HUES64 (cell line): ENCODE data around the gene PREX1.
"Not testable (repeated sequence)": the region's sequence is repeated elsewhere in the genome, so short reads cannot be mapped to it uniquely, and the experiment has no call there.

Source experiments
- H3K27ac ChIP-seq: 2 replicates; pipeline ENCODE4 v1.7.0; 2013; ENCODE audit warnings: low read depth, low read length, inconsistent platforms
- H3K27me3 ChIP-seq: 2 replicates; pipeline ENCODE4 v1.6.1; 2013; ENCODE audit warnings: mild to moderate bottlenecking, low read length; ENCODE audit not compliant: insufficient read depth
- H3K36me3 ChIP-seq: 2 replicates; pipeline ENCODE4 v1.6.1; 2013; ENCODE audit warnings: mild to moderate bottlenecking, low read length; ENCODE audit not compliant: insufficient read depth
- H3K4me1 ChIP-seq: 2 replicates; pipeline ENCODE4 v1.6.1; 2013; ENCODE audit warnings: mild to moderate bottlenecking, low read length, moderate library complexity; ENCODE audit not compliant: insufficient read depth
- H3K4me3 ChIP-seq: 2 replicates; pipeline ENCODE4 v1.5.1; 2013; ENCODE audit warnings: mild to moderate bottlenecking, low read length, moderate library complexity
- H3K9ac ChIP-seq: 2 replicates; pipeline ENCODE4 v1.6.1; 2013; ENCODE audit warnings: mild to moderate bottlenecking, low read depth, low read length
- H3K9me3 ChIP-seq: 2 replicates; pipeline ENCODE4 v1.6.1; 2013; ENCODE audit warnings: low read depth, low read length; ENCODE audit not compliant: insufficient read depth
- WGBS: fragments of 150-250, 120-280 bp; methylation state at CpG from one replicate; pipeline ENCODE4 v1.1.7; 2013; ENCODE audit warnings: missing lambda C conversion rate; 5-methylcytosine and 5-hydroxymethylcytosine counted together

The PREX1 gene

GRCh38 chr20:48603819-48604405 is 223.9 kb downstream of the PREX1 start:
- H3K4me1 ChIP-seq: peaks cover 4% of the 10 kb centered on the region
- no peaks in the 10 kb centered on the region for H3K9me3 ChIP-seq
- no peaks in the 10 kb centered on the region for H3K27me3 ChIP-seq
- H3K27ac ChIP-seq: no peak overlapping the region
- H3K36me3 ChIP-seq: no peaks in the 10 kb centered on the region
- 92% methylated on average over 11 of the region's 11 CpGs for WGBS
- H3K4me3 ChIP-seq: no peak overlapping the region
- no peak overlapping the region for H3K9ac ChIP-seq

DNA sequence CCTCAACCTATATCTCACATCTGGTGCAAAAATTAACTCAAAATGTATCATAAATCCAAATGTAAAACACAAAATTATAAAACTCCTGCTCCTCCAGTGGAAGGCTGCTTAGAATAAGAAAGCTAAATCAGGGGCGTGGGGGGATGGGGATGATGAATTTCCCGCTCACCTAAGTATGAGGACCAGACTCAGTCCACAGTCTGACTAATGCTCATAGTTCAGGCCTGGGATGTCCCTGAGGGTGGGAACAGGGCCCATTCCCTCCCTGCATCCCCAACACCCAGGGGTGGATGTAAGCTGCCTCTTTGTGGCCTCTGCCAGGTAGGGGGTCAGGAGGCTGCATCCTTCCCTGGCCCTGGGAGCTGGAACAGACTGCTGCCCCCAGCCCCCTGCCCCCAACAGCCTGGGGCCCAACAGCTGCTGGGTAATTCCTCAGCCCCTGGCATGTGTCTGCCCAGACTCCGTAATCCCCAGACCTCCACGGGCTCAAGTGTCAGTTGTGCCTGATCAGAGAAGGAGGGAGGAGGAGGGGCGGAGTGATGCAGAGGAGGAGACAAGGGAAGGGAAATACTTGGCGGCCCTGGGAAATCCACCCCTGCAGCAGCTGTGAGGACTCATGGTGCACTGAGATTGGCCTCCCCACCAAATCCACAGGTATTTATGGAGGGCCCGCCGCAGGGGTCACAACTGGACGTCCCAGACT is 224.5 kb downstream of the PREX1 start:
- Histone ChIP-seq H3K36me3 (no peaks in the 10 kb centered on the region), H3K9ac (no peak overlapping the region), H3K27me3 (no peaks in the 10 kb centered on the region), H3K4me1 (peaks cover 2% of the 10 kb centered on the region), H3K4me3 (no peak overlapping the region), H3K27ac (no peak overlapping the region), H3K9me3 (no peaks in the 10 kb centered on the region)
- 71% methylated on average over 9 of the region's 9 CpGs for WGBS

GRCh38 chr20:48601798-48602197 is 226.0 kb downstream of the PREX1 start:
- Histone ChIP-seq H3K27me3 (no peaks in the 10 kb centered on the region), H3K4me3 (no peak overlapping the region), H3K27ac (no peak overlapping the region), H3K36me3 (no peaks in the 10 kb centered on the region), H3K4me1 (no peaks in the 10 kb centered on the region), H3K9me3 (no peaks in the 10 kb centered on the region), H3K9ac (no peak overlapping the region)
- 92% methylated on average over 5 of the region's 5 CpGs for WGBS

- no peaks in the 10 kb centered on the region for H3K36me3 ChIP-seq
- no peak overlapping the region for H3K27ac ChIP-seq
- no peak overlapping the region for H3K9ac ChIP-seq
- H3K9me3 ChIP-seq: no peaks in the 10 kb centered on the region
- H3K4me3 ChIP-seq: no peak overlapping the region
- WGBS: 93% methylated on average over 10 of the region's 10 CpGs
- no peaks in the 10 kb centered on the region for H3K4me1 ChIP-seq
- H3K27me3 ChIP-seq: no peaks in the 10 kb centered on the region
Observed at GRCh38 chr20:48600470-48600945, 227.3 kb downstream of the PREX1 start.

GRCh38 chr20:48599748-48600469 is 227.9 kb downstream of the PREX1 start:
- 92% methylated on average over 11 of the region's 11 CpGs for WGBS
- H3K9me3 ChIP-seq: no peaks in the 10 kb centered on the region
- H3K36me3 ChIP-seq: no peaks in the 10 kb centered on the region
- H3K9ac ChIP-seq: no peak overlapping the region
- H3K4me1 ChIP-seq: no peaks in the 10 kb centered on the region
- no peaks in the 10 kb centered on the region for H3K27me3 ChIP-seq
- H3K27ac ChIP-seq: no peak overlapping the region
- no peak overlapping the region for H3K4me3 ChIP-seq

- H3K9me3 ChIP-seq: no peaks in the 10 kb centered on the region
- no peak overlapping the region for H3K9ac ChIP-seq
- H3K27ac ChIP-seq: no peak overlapping the region
- H3K27me3 ChIP-seq: no peaks in the 10 kb centered on the region
- WGBS: 94% methylated on average over 7 of the region's 7 CpGs
- no peaks in the 10 kb centered on the region for H3K4me1 ChIP-seq
- no peaks in the 10 kb centered on the region for H3K36me3 ChIP-seq
- no peak overlapping the region for H3K4me3 ChIP-seq
Observed at GRCh38 chr20:48599106-48599747, 228.6 kb downstream of the PREX1 start.

GRCh38 chr20:48598303-48598941 is 229.4 kb downstream of the PREX1 start:
- not testable (repeated sequence) for H3K9ac ChIP-seq, H3K4me1 ChIP-seq, H3K4me3 ChIP-seq, H3K9me3 ChIP-seq, H3K36me3 ChIP-seq, H3K27ac ChIP-seq, H3K27me3 ChIP-seq
- 68% methylated on average over 16 of the region's 16 CpGs for WGBS

DNA sequence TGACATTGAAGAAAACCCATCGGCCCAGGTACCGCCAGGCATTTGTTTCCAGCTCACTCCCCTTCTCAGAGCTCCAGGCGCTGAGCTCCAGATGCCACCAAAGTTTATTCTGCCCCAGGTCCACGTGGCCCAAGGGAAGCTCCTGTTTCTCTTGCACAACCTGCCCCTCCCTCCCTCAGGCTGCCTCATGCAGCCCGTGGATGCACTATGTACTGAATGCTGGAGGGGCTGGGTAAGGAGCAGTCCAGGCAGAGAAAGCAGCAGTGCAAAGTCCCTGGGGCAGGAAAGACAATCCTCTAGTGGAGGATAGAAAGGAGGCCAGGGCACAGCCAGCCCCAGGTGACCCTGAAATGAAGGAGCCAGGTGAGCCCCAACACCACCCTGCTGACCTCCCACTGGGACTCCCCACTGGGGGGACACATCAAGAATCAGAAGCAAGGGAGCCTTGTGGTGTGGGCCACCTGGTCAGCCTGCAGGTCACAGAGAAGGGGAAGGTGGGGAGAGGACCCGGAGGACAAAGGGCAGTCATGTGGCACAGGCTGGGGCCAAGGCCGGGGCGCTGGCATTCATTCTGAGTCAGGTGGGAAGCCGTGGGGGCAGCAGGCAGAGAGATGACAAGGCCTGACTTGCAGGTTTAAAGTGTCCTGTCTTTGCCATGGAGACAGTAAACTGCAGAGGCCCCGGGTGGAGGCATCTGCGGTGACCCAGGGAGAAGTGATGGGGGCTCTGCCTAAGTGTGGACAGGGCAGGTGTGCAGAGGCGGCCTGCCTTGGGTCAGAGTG is 230.1 kb downstream of the PREX1 start:
- Histone ChIP-seq H3K9ac (no peak overlapping the region), H3K4me1 (no peaks in the 10 kb centered on the region), H3K36me3 (no peaks in the 10 kb centered on the region), H3K27ac (no peak overlapping the region), H3K4me3 (no peak overlapping the region), H3K9me3 (no peaks in the 10 kb centered on the region), H3K27me3 (no peaks in the 10 kb centered on the region)
- 84% methylated on average over 12 of the region's 12 CpGs for WGBS

- no peak overlapping the region for H3K27ac ChIP-seq
Observed at GRCh38 chr20:48596334-48596898, 231.4 kb downstream of the PREX1 start.

More at GRCh38 chr20:48596334-48596898, 231.4 kb downstream of the PREX1 start:
- Histone ChIP-seq H3K36me3 (no peaks in the 10 kb centered on the region), H3K4me3 (no peak overlapping the region), H3K9ac (no peak overlapping the region), H3K27me3 (no peaks in the 10 kb centered on the region), H3K4me1 (no peaks in the 10 kb centered on the region), H3K9me3 (no peaks in the 10 kb centered on the region)
- 96% methylated on average over 3 of the region's 4 CpGs for WGBS
